H1 (cell line): Measurements from ENCODE around the gene HRH3.

Source experiments
- ATF3 ChIP-seq: IDR thresholded peaks from 2 replicates; pipeline ENCODE4 v1.6.1; 2011; ENCODE audit warnings: low read depth, mild to moderate bottlenecking, low read length; ENCODE audit not compliant: insufficient read depth
- CEBPB ChIP-seq: IDR thresholded peaks from 2 replicates; pipeline ENCODE4 v1.6.1; 2012; ENCODE audit warnings: low read depth, low read length
- CTCF ChIP-seq, 3 experiments: IDR thresholded peaks; 1 replicate in 2 of 3; 2 replicates in 1 of 3; pipeline versions ENCODE4 v1.5.1 to v1.6.1; 2011; ENCODE audit warnings: low read length in 3 of 3, mild to moderate bottlenecking in 3 of 3, inconsistent platforms in 2 of 3, low read depth in 1 of 3, moderate library complexity in 1 of 3; ENCODE audit not compliant: insufficient read depth in 1 of 3; ENCODE audit errors: control extremely low read depth in 1 of 3
- SIN3A ChIP-seq, 2 experiments: IDR thresholded peaks in 1 of 2; conservative IDR thresholded peaks in 1 of 2; 2 replicates each; pipeline ENCODE4 v1.6.1; 2011 to 2012; ENCODE audit warnings: low read length in 2 of 2, improper control_type of control experiment in 1 of 2, low read depth in 1 of 2, mild to moderate bottlenecking in 1 of 2
- TEAD4 ChIP-seq: IDR thresholded peaks from 2 replicates; pipeline ENCODE4 v1.6.1; 2012; ENCODE audit warnings: low read depth, low read length, inconsistent platforms, mixed read lengths

GRCh38 chr20:62217913-62218773 lies 1.9 kb downstream of the HRH3 start:
- TF ChIP-seq CTCF (IDR thresholded peaks at IDR 0.05; ENCODE audit: control extremely low read depth in 1 of 3, insufficient read depth in 1 of 3, low read depth in 1 of 3, low read length in 3 of 3) (no peak), ATF3 (no peak), CEBPB (no peak), TEAD4 (no peak), SIN3A (conservative IDR thresholded peaks at IDR 0.05 in 1 of 2, IDR thresholded peaks at IDR 0.05 in 1 of 2; ENCODE audit: low read depth in 1 of 2, low read length in 2 of 2) (no peak)
